Measurements from ENCODE around the gene EARS2. TPM values are rescaled to one million over a fixed set of nuclear protein-coding genes. Genes with fewer than 3 reads are reported as not detected.

Gene EARS2
- total and polyA plus RNA-seq, 9 of the 15 experiments (the other 6 are each of a cell fraction or from before 2014, with no cell fraction given): 17.6 to 58.6 (median 36.3) TPM

DNA sequence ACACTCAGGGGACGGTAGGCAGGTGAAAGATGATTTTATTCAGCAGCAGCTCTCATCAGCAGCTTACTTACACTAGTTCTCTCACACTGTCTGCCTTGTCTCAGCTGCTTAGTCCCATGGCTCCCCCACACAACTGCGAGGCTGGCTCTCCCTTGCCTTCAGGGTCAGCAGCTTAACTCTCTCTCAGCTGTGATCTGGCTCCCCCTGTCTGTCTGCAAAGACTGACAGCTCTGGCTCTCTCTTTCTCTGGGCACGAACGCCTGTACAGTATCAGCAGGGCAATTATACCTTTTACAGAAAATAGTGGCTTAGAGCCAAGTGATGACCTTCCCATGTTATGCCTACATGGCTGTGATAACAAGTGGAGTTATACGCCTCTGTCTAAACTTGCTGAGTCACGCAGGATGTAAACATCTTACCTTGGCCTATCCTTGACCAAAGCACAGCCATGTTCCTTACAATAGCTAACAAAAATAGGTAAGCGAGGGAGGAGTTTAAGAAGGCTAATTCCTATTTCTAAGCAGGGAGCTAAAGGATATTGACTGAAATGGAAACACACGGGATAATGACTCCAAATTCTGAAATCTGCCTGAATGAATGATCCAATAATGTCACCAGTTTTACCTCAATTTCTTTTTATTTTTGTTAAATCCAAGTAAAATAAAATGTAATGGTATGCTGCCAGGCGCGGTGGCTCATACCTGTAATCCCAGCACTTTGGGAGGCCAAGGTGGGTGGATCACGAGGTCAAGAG lies 40.0 kb upstream of the EARS2 start (continued):
- TF ChIP-seq MAFK (IDR thresholded peaks at IDR 0.05; ENCODE audit: low read length) (peak; percentile 94), KLF10 (CRISPR knock-in tag; IDR thresholded peaks at IDR 0.05) (peak; percentile 80; the same call in 1 of the 2 replicates), TFAP4 (CRISPR knock-in tag; IDR thresholded peaks at IDR 0.05; ENCODE audit: borderline replicate concordance) (peak; percentile 98), JUND (IDR thresholded peaks at IDR 0.05; ENCODE audit: borderline replicate concordance, low read depth, low read length) (peak; percentile 45; the same call in 1 of the 2 replicates), JUND (tag; IDR thresholded peaks at IDR 0.05; ENCODE audit: borderline replicate concordance, low read depth, low read length) (peak; percentile 96), NR2F6 (CRISPR knock-in tag; IDR thresholded peaks at IDR 0.05) (peak; percentile 98), DNMT1 (IDR thresholded peaks at IDR 0.05) (no peak), EP300 (IDR thresholded peaks at IDR 0.05; ENCODE audit: low read length) (peak; percentile 49; the same call in 1 of the 2 replicates), ZNF584 (CRISPR knock-in tag; IDR thresholded peaks at IDR 0.05; ENCODE audit: low read depth) (peak; percentile 100), SMARCA4 (IDR thresholded peaks at IDR 0.05) (peak; percentile 88), DIDO1 (tag; IDR thresholded peaks at IDR 0.05; ENCODE audit: low read depth) (peak; percentile 100), SREBF2 (CRISPR knock-in tag; IDR thresholded peaks at IDR 0.05) (no peak), ELK1 (CRISPR knock-in tag; IDR thresholded peaks at IDR 0.05) (no peak), SNRNP70 (optimal IDR thresholded peaks at IDR 0.05; ENCODE audit: low read depth, low read length) (no peak), FIP1L1 (IDR thresholded peaks at IDR 0.05; ENCODE audit: low read depth, low read length, poor library complexity, severe bottlenecking) (no peak), CHCHD3 (CRISPR knock-in tag; IDR thresholded peaks at IDR 0.05) (peak; percentile 92), HMGXB4 (CRISPR knock-in tag; IDR thresholded peaks at IDR 0.05) (no peak)
- TF ChIP-seq, protein P1, sequence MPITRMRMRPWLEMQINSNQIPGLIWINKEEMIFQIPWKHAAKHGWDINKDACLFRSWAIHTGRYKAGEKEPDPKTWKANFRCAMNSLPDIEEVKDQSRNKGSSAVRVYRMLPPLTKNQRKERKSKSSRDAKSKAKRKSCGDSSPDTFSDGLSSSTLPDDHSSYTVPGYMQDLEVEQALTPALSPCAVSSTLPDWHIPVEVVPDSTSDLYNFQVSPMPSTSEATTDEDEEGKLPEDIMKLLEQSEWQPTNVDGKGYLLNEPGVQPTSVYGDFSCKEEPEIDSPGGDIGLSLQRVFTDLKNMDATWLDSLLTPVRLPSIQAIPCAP (CRISPR knock-in tag; IDR thresholded peaks at IDR 0.05; ENCODE audit: borderline replicate concordance): no peak
- TF ChIP-seq, protein P2, sequence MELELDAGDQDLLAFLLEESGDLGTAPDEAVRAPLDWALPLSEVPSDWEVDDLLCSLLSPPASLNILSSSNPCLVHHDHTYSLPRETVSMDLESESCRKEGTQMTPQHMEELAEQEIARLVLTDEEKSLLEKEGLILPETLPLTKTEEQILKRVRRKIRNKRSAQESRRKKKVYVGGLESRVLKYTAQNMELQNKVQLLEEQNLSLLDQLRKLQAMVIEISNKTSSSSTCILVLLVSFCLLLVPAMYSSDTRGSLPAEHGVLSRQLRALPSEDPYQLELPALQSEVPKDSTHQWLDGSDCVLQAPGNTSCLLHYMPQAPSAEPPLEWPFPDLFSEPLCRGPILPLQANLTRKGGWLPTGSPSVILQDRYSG (tag; conservative IDR thresholded peaks at IDR 0.05; ENCODE audit: low read depth): peak; percentile 100
- TF ChIP-seq, protein P3, sequence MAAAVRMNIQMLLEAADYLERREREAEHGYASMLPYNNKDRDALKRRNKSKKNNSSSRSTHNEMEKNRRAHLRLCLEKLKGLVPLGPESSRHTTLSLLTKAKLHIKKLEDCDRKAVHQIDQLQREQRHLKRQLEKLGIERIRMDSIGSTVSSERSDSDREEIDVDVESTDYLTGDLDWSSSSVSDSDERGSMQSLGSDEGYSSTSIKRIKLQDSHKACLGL (CRISPR knock-in tag; IDR thresholded peaks at IDR 0.05; ENCODE audit: borderline replicate concordance, poor library complexity, severe bottlenecking): peak; percentile 87
